Progenitor cell of endocrine pancreas (in vitro differentiated cells): ENCODE data around the gene CYBA. TPM values are rescaled to one million over a fixed set of nuclear protein-coding genes. Genes with fewer than 3 reads are reported as not detected.

Experiments used
- DNase-seq: peaks from one replicate; pipeline ENCODE4 v3.0.0; 2021; ENCODE audit warnings: low spot score; ENCODE audit not compliant: unreplicated experiment
- H3K27ac Mint-ChIP-seq: 2 replicates; pipeline ENCODE4 v1.8.0; 2021; ENCODE audit warnings: mild to moderate bottlenecking, moderate library complexity, mixed read lengths
- H3K27me3 Mint-ChIP-seq: 2 replicates; pipeline ENCODE4 v1.8.0; 2021; ENCODE audit warnings: mixed read lengths
- H3K36me3 Mint-ChIP-seq: 2 replicates; pipeline ENCODE4 v1.8.0; 2022; ENCODE audit warnings: mixed read lengths; ENCODE audit not compliant: insufficient read depth
- H3K4me1 Mint-ChIP-seq: 2 replicates; pipeline ENCODE4 v1.8.0; 2021; ENCODE audit warnings: low read depth, mixed read lengths
- H3K4me3 Mint-ChIP-seq: 2 replicates; pipeline ENCODE4 v1.8.0; 2021; ENCODE audit warnings: low read depth, mild to moderate bottlenecking, moderate library complexity, mixed read lengths
- H3K9me3 Mint-ChIP-seq: 2 replicates; pipeline ENCODE4 v1.8.0; 2021; ENCODE audit warnings: low read depth, mixed read lengths
- total RNA-seq: library from RNA; stranded (reverse); gene quantifications from 2 replicates; pipeline ENCODE4 v1.2.1, GENCODE V29; 2021
- TF ChIP-seq, protein P1 (sequence below): fragments of 200-600 bp; sonication (generic); IDR thresholded peaks from one replicate; pipeline ENCODE4 v1.5.0; 2021; ENCODE audit warnings: antibody characterized with exemption, mild to moderate bottlenecking; ENCODE audit not compliant: unreplicated experiment

CYBA gene
- total RNA-seq, 1 donor from 2014 or later: 111 TPM

DNA sequence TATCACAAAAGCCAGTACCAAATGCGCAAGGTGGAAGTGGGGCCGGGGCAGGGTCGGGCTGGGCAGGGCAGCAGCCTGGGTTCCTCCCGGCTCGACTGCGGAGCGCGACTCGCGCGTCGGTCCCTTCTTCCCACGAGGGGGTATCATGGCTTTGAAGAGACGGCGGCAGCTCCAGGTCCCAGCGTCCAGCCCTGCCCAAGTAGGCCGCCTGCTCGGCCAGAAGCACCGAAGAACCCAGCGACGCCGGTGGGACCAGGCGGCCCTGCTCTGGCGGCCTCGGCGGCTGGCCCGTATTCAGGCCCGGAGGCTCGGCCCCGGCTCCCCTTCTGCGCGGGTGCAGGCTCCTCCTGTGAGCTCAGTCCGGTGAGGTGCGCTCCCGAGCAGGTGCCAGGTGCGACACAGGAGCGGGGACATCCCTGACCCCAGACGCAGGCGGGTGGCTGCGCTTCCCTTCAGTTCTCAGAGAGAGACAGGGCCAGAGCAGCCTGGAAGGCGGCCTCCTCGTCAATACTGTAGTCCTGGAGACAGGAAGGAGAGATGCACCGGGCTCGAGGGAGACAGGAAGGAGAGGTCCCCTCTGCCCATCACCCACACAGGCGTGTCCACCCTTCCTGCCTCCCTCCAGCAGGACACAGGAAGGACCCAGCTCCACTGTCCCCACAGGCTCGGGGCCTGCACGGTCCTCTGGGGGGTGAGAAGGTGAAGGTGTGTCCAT, 46.4 kb upstream of the CYBA start:
- DNase-seq: no peak

DNA sequence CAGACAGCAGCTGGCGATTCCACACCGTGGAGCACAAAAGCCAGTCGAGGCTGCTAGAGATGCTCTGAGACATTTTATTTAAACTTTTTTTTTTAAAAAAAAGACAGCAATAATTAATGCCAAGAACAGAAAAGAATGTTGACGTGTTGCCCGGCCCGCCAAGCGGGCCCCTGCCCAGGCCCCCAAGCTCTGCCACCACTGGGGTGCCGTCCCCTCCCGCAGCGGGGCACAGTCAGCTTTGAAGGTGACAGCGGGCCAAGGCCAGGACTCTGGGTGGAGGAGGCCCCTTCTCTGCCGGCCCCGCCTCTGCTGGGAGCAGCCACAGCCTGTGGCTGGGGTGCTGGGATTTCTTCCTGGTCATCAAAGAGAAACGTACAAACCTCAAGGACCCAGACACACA, 45.6 kb upstream of the CYBA start:
- peaks cover 2% of the 10 kb centered on the region for H3K36me3 Mint-ChIP-seq
- TF ChIP-seq, protein P1, sequence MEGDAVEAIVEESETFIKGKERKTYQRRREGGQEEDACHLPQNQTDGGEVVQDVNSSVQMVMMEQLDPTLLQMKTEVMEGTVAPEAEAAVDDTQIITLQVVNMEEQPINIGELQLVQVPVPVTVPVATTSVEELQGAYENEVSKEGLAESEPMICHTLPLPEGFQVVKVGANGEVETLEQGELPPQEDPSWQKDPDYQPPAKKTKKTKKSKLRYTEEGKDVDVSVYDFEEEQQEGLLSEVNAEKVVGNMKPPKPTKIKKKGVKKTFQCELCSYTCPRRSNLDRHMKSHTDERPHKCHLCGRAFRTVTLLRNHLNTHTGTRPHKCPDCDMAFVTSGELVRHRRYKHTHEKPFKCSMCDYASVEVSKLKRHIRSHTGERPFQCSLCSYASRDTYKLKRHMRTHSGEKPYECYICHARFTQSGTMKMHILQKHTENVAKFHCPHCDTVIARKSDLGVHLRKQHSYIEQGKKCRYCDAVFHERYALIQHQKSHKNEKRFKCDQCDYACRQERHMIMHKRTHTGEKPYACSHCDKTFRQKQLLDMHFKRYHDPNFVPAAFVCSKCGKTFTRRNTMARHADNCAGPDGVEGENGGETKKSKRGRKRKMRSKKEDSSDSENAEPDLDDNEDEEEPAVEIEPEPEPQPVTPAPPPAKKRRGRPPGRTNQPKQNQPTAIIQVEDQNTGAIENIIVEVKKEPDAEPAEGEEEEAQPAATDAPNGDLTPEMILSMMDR: no peak
- H3K27me3 Mint-ChIP-seq: no peaks in the 10 kb centered on the region

More for the DNA sequence above, 46.4 kb upstream of the CYBA start:
- Mint-ChIP-seq H3K9me3 (no peaks in the 10 kb centered on the region), H3K36me3 (peaks cover 2% of the 10 kb centered on the region), H3K27me3 (no peaks in the 10 kb centered on the region), H3K4me3 (no peak overlapping the region), H3K4me1 (no peaks in the 10 kb centered on the region), H3K27ac (no peak overlapping the region)
- TF ChIP-seq, protein P1: no peak

DNA sequence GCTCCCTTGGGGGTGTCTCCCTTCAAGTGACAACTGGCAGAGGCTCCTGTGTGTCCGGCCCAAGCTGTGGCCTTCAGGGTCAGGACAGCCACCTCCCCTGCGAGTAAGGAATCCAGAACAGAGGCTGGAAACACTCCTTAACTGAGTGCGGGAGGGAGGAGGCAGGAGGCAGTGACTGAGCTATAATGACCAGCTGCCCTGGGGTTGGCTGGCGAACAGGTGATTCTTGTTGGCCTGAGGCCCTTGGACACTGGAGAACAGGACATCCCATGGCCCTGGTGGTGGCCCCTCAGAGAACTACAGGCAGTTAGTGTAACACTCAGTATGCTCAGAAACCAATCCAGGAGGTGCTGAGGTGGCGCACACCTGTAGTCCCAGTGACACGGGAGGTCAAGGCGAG, 44.9 kb upstream of the CYBA start:
- peaks cover 2% of the 10 kb centered on the region for H3K36me3 Mint-ChIP-seq
- TF ChIP-seq, protein P1: no peak
- DNase-seq: no peak
- H3K4me3 Mint-ChIP-seq: no peak overlapping the region
- H3K27ac Mint-ChIP-seq: no peak overlapping the region
- no peaks in the 10 kb centered on the region for H3K4me1 Mint-ChIP-seq
- H3K27me3 Mint-ChIP-seq: peaks cover 3% of the 10 kb centered on the region
- no peaks in the 10 kb centered on the region for H3K9me3 Mint-ChIP-seq

More for the DNA sequence above, 45.6 kb upstream of the CYBA start:
- Mint-ChIP-seq H3K4me1 (no peaks in the 10 kb centered on the region), H3K9me3 (no peaks in the 10 kb centered on the region), H3K27ac (no peak overlapping the region), H3K4me3 (no peak overlapping the region)
- DNase-seq: no peak

DNA sequence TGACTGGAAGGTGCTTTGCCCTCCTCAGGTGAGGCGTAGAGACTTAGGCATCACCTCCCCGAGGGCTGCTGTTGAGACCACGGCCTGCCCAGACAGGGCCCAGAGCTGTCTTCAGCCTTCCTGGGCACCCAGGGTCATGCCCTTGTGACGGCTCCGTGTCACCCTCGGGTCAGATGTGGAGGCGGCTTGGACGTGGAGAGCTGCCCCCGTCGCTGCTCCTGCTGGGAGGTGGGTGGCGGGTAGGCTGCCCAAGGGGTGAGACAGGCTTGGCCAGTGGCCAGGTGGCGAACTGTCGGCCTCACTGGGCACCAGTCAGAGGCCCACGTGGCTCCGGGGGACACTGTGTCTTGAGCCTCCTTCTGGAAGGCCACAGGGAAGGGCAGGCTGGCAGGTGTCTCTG, 44.4 kb upstream of the CYBA start:
- H3K36me3 Mint-ChIP-seq: peaks cover 2% of the 10 kb centered on the region
- H3K9me3 Mint-ChIP-seq: no peaks in the 10 kb centered on the region
- DNase-seq: no peak
- no peak overlapping the region for H3K27ac Mint-ChIP-seq
- H3K4me3 Mint-ChIP-seq: no peak overlapping the region
- peaks cover 8% of the 10 kb centered on the region for H3K27me3 Mint-ChIP-seq
- H3K4me1 Mint-ChIP-seq: no peaks in the 10 kb centered on the region
- TF ChIP-seq, protein P1: no peak

DNA sequence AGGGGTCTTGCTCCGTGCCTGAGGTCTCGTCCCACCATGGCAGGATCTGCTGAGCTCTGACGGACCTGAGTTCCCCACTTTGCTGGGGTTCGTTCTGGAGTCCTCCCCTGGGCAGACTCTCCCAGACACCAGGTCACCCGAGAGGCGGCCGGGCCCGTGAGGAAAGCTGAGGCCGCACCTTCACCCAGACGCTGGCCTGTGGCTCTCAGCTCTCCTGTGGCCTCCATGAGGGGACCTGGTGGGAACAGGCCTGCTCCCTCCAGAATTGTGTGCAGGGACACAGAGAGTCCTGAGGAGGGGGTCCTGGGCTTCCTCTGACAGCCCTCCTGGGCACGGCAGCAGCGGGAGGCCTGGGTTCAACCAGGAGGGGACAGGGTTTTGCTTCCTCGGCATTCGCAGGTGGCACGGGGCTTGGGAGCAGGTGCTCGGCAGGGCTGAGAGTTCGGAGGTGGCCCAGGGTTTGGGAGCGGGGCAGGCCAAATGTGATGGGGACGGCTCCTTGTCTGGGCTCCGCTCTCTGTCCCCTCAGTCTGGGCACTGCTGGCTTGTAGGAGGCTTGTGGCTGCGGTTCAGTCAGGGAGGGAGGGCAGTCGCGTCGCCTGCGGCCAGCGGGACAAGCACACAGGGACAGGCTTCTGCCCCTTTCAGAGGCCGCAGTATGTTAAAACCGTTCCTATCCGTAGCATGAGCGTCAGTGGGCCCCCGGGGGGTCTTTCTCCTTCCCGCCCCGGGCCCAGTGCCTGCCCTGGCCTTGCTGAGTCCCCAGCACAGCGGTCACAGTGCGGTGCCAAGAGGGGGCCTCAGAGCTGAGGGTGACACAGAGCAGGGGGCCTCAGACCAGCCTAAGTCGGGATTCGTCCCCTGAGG, 43.6 kb upstream of the CYBA start:
- TF ChIP-seq, protein P1: no peak
- no peaks in the 10 kb centered on the region for H3K4me1 Mint-ChIP-seq
- H3K27me3 Mint-ChIP-seq: peaks cover 8% of the 10 kb centered on the region
- H3K9me3 Mint-ChIP-seq: no peaks in the 10 kb centered on the region
- peaks cover 2% of the 10 kb centered on the region for H3K36me3 Mint-ChIP-seq
- no peak for DNase-seq
- H3K4me3 Mint-ChIP-seq: no peak overlapping the region
- H3K27ac Mint-ChIP-seq: no peak overlapping the region
